ENCODE data around the gene WDR38. TPM values are rescaled to one million over a fixed set of nuclear protein-coding genes. Genes with fewer than 3 reads are reported as not detected.

WDR38 gene
- total RNA-seq, 1 experiment from 2014 or later: not detected

DNA sequence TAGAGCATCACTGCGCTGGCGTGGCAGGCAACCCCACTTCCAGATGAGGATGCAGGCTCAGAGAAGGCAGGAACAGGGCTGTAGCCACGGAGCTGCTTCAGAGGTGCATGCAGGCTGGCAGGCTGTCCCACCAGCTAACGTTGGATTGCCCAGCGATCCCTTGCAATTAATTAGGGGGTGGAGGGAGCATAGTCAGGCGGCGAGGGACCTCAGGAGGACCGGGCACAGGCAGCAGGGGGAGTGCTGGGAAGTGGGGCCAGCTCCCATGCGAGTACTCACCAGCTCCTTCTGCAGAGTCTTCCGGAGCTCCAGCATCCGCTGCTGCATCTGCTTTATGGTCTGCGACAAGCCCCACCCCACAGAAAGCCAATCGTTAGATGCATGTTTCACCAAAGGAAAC is 29.0 kb downstream of the WDR38 start:
- TF ChIP-seq SIN3A (IDR thresholded peaks at IDR 0.05; ENCODE audit: borderline replicate concordance, insufficient read depth, low read depth, low read length): no peak
- no peak for TF ChIP-seq TCF7L2 (IDR thresholded peaks at IDR 0.05; ENCODE audit: low read depth, low read length)
- no peak for TF ChIP-seq POLR2AphosphoS5 (IDR thresholded peaks at IDR 0.05; ENCODE audit: low read depth, low read length)
- TF ChIP-seq, protein P1, sequence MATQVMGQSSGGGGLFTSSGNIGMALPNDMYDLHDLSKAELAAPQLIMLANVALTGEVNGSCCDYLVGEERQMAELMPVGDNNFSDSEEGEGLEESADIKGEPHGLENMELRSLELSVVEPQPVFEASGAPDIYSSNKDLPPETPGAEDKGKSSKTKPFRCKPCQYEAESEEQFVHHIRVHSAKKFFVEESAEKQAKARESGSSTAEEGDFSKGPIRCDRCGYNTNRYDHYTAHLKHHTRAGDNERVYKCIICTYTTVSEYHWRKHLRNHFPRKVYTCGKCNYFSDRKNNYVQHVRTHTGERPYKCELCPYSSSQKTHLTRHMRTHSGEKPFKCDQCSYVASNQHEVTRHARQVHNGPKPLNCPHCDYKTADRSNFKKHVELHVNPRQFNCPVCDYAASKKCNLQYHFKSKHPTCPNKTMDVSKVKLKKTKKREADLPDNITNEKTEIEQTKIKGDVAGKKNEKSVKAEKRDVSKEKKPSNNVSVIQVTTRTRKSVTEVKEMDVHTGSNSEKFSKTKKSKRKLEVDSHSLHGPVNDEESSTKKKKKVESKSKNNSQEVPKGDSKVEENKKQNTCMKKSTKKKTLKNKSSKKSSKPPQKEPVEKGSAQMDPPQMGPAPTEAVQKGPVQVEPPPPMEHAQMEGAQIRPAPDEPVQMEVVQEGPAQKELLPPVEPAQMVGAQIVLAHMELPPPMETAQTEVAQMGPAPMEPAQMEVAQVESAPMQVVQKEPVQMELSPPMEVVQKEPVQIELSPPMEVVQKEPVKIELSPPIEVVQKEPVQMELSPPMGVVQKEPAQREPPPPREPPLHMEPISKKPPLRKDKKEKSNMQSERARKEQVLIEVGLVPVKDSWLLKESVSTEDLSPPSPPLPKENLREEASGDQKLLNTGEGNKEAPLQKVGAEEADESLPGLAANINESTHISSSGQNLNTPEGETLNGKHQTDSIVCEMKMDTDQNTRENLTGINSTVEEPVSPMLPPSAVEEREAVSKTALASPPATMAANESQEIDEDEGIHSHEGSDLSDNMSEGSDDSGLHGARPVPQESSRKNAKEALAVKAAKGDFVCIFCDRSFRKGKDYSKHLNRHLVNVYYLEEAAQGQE (IDR thresholded peaks at IDR 0.05; ENCODE audit: insufficient read depth in 1 of 2, low read depth in 2 of 2, low read length in 1 of 2): no peak
- TF ChIP-seq, protein P2, sequence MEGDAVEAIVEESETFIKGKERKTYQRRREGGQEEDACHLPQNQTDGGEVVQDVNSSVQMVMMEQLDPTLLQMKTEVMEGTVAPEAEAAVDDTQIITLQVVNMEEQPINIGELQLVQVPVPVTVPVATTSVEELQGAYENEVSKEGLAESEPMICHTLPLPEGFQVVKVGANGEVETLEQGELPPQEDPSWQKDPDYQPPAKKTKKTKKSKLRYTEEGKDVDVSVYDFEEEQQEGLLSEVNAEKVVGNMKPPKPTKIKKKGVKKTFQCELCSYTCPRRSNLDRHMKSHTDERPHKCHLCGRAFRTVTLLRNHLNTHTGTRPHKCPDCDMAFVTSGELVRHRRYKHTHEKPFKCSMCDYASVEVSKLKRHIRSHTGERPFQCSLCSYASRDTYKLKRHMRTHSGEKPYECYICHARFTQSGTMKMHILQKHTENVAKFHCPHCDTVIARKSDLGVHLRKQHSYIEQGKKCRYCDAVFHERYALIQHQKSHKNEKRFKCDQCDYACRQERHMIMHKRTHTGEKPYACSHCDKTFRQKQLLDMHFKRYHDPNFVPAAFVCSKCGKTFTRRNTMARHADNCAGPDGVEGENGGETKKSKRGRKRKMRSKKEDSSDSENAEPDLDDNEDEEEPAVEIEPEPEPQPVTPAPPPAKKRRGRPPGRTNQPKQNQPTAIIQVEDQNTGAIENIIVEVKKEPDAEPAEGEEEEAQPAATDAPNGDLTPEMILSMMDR (IDR thresholded peaks at IDR 0.05): no peak
- ChIA-PET POLR2A (interaction anchor here (0.5 kb wide), 1 partner anchor 388 kb away, joined by 3 read pairs; no protein-coding TSS in a partner anchor), CTCF (no interaction called here)
- H3K27me3 ChIP-seq (ENCODE audit: control insufficient read depth, insufficient read depth, low read length): no peaks in the 10 kb centered on the region
- ATAC-seq: no peak
- no TSS peak for BruUV-seq (replicated peaks)
- in situ Hi-C loops (cut with HindIII; ENCODE audit: low pct_unique_long_range_greater_than_20kb, low sequenced_read_pairs): no loop called here
- no peaks in the 10 kb centered on the region; the same call in 1 of the 2 replicates for H3K36me3 ChIP-seq (ENCODE audit: control insufficient read depth, insufficient read depth, low read length)
- no peaks in the 10 kb centered on the region for H3K9me3 ChIP-seq (ENCODE audit: control insufficient read depth, insufficient read depth, low read depth, low read length)
- no peak for DNase-seq (ENCODE audit: low read depth, low spot score)
- H3K27ac ChIP-seq (ENCODE audit: low read length): no peak overlapping the region
- intact Hi-C loops (cut with micrococcal nuclease; ENCODE audit: unreplicated experiment): no loop called here
- no peaks in the 10 kb centered on the region for H3K4me1 ChIP-seq (ENCODE audit: control insufficient read depth, insufficient read depth, low read length)
- no peak overlapping the region for H3K4me3 ChIP-seq (ENCODE audit: low read depth in 2 of 2, low read length in 2 of 2)

DNA sequence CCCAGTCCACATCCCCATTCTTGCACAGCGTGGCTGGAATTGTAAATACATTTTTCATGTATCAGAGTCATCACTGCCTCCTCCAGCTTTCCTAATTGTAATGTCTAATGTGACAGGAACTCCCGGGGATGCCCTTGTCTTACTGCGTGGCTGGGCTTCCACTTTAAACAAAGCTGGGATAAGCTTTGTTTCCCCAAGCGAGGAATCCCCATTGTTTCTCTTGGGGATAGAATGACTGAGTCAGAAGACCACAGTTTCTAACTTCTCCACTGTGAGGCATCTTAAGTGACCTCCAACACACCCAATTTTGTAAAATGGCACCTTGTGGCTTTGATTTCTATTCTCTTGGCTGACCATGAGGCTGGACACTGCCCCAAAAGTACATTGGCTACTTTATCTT is 31.1 kb downstream of the WDR38 start:
- H3K27me3 ChIP-seq (ENCODE audit: control insufficient read depth, insufficient read depth, low read length): no peaks in the 10 kb centered on the region
- ATAC-seq: no peak
- TF ChIP-seq SIN3A (IDR thresholded peaks at IDR 0.05; ENCODE audit: borderline replicate concordance, insufficient read depth, low read depth, low read length): no peak

DNA sequence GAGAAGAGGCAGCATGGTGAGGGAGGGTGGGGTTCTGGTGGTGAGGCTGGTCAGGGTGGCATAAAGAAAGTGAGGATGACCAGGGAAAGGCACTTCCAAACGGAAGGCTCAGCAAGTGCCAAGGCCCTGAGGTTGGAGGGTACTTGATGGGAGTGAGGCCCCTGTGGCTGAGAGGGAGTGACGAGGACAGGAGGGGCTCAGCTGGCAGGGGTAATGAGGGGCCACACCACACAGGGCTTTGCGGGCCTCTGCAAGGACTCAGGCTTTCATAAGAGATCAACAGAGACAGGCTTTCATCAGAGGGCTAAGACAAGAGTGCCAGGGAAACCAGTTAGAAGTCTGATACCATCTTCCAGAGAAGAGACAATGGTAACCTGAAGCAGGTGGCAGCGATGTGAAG is 32.3 kb downstream of the WDR38 start:
- no peak overlapping the region for H3K4me3 ChIP-seq (ENCODE audit: low read depth in 2 of 2, low read length in 2 of 2)
- intact Hi-C loops (cut with micrococcal nuclease; ENCODE audit: unreplicated experiment) (no loop called here), in situ Hi-C loops (cut with HindIII; ENCODE audit: low pct_unique_long_range_greater_than_20kb, low sequenced_read_pairs) (no loop called here)
- ATAC-seq (no peak), DNase-seq (ENCODE audit: low read depth, low spot score) (no peak)
- no TSS peak for BruUV-seq (replicated peaks)
- POLR2A ChIA-PET: no interaction called here
- no peak overlapping the region for H3K27ac ChIP-seq (ENCODE audit: low read length)
- H3K27me3 ChIP-seq (ENCODE audit: control insufficient read depth, insufficient read depth, low read length): no peaks in the 10 kb centered on the region
- TF ChIP-seq SIN3A (IDR thresholded peaks at IDR 0.05; ENCODE audit: borderline replicate concordance, insufficient read depth, low read depth, low read length): no peak
- TF ChIP-seq, protein P2 (IDR thresholded peaks at IDR 0.05): no peak
- TF ChIP-seq, protein P1 (IDR thresholded peaks at IDR 0.05; ENCODE audit: insufficient read depth in 1 of 2, low read depth in 2 of 2, low read length in 1 of 2): no peak
- no peak for TF ChIP-seq POLR2AphosphoS5 (IDR thresholded peaks at IDR 0.05; ENCODE audit: low read depth, low read length)
- TF ChIP-seq TCF7L2 (IDR thresholded peaks at IDR 0.05; ENCODE audit: low read depth, low read length): no peak
- H3K9me3 ChIP-seq (ENCODE audit: control insufficient read depth, insufficient read depth, low read depth, low read length): no peaks in the 10 kb centered on the region
- CTCF ChIA-PET: no interaction called here
- no peaks in the 10 kb centered on the region for H3K36me3 ChIP-seq (ENCODE audit: control insufficient read depth, insufficient read depth, low read length)
- H3K4me1 ChIP-seq (ENCODE audit: control insufficient read depth, insufficient read depth, low read length): no peaks in the 10 kb centered on the region

More for the DNA sequence above, 31.1 kb downstream of the WDR38 start:
- no peak overlapping the region for H3K4me3 ChIP-seq (ENCODE audit: low read depth in 2 of 2, low read length in 2 of 2)
- no peaks in the 10 kb centered on the region for H3K9me3 ChIP-seq (ENCODE audit: control insufficient read depth, insufficient read depth, low read depth, low read length)
- ChIA-PET CTCF (no interaction called here), POLR2A (no interaction called here)
- H3K27ac ChIP-seq (ENCODE audit: low read length): no peak overlapping the region
- intact Hi-C loops (cut with micrococcal nuclease; ENCODE audit: unreplicated experiment) (no loop called here), in situ Hi-C loops (cut with HindIII; ENCODE audit: low pct_unique_long_range_greater_than_20kb, low sequenced_read_pairs) (no loop called here)
- H3K4me1 ChIP-seq (ENCODE audit: control insufficient read depth, insufficient read depth, low read length): no peaks in the 10 kb centered on the region
- H3K36me3 ChIP-seq (ENCODE audit: control insufficient read depth, insufficient read depth, low read length): no peaks in the 10 kb centered on the region
- DNase-seq (ENCODE audit: low read depth, low spot score): no peak
- no TSS peak for BruUV-seq (replicated peaks)

Data from Panc1 (cell line).